Hepatocyte (in vitro differentiated cells): ENCODE data around the gene TSPAN9. TPM values are rescaled to one million over a fixed set of nuclear protein-coding genes. Genes with fewer than 3 reads are reported as not detected.

Experiments
- DNase-seq: peaks from one replicate; pipeline ENCODE4 v3.0.0-alpha.2; 2016; ENCODE audit warnings: low spot score
- H2AFZ ChIP-seq: fragments of 200-600 bp; sonication (generic); 2 replicates; pipeline ENCODE4 v1.6.0; 2016; ENCODE audit warnings: antibody characterized with exemption, mild to moderate bottlenecking
- H3K27ac ChIP-seq: fragments of 200-600 bp; sonication (generic); 2 replicates; pipeline ENCODE4 v1.5.1; 2016; ENCODE audit warnings: mild to moderate bottlenecking
- H3K27me3 ChIP-seq: fragments of 200-600 bp; sonication (generic); 2 replicates; pipeline ENCODE4 v1.6.1; 2016
- H3K36me3 ChIP-seq: fragments of 200-600 bp; sonication (generic); replicated peaks from 2 replicates; pipeline ENCODE4 v1.5.1; 2016; ENCODE audit warnings: low read depth; ENCODE audit not compliant: insufficient read depth
- H3K4me1 ChIP-seq: fragments of 200-600 bp; sonication (generic); 2 replicates; pipeline ENCODE4 v1.5.1; 2016; ENCODE audit warnings: mild to moderate bottlenecking, moderate library complexity; ENCODE audit not compliant: insufficient read depth
- H3K4me2 ChIP-seq: fragments of 200-600 bp; sonication (generic); 2 replicates; pipeline ENCODE4 v1.6.0; 2016
- H3K4me3 ChIP-seq: fragments of 200-600 bp; sonication (generic); 2 replicates; pipeline ENCODE4 v1.5.1; 2016; ENCODE audit warnings: mild to moderate bottlenecking
- H3K79me2 ChIP-seq: fragments of 200-600 bp; sonication (generic); 2 replicates; pipeline ENCODE4 v1.6.0; 2017; ENCODE audit warnings: mild to moderate bottlenecking
- H3K9me2 ChIP-seq: fragments of 200-600 bp; sonication (generic); replicated peaks from 2 replicates; pipeline ENCODE4 v1.6.0; 2017; ENCODE audit warnings: mild to moderate bottlenecking; ENCODE audit not compliant: insufficient read depth
- H3K9me3 ChIP-seq: fragments of 200-600 bp; sonication (generic); 2 replicates; pipeline ENCODE4 v1.5.1; 2016; ENCODE audit warnings: low read depth, mild to moderate bottlenecking
- H4K20me1 ChIP-seq: fragments of 200-600 bp; sonication (generic); 2 replicates; pipeline ENCODE4 v1.6.0; 2016; ENCODE audit warnings: mild to moderate bottlenecking; ENCODE audit not compliant: insufficient read depth, poor library complexity, severe bottlenecking
- EZH2 ChIP-seq: fragments of 200-600 bp; sonication (generic); IDR thresholded peaks from 2 replicates; pipeline ENCODE4 v1.6.1; 2016; ENCODE audit warnings: antibody characterized with exemption, mild to moderate bottlenecking, borderline replicate concordance
- EZH2phosphoT487 ChIP-seq: fragments of 200-600 bp; sonication (generic); IDR thresholded peaks from one replicate; pipeline ENCODE4 v1.6.1; 2018; ENCODE audit warnings: antibody characterized with exemption, mild to moderate bottlenecking, low read depth, moderate library complexity; ENCODE audit not compliant: unreplicated experiment, severe bottlenecking
- WGBS: methylation state at CpG from one replicate; pipeline ENCODE4 v1.1.6; 2016; ENCODE audit warnings: low lambda C conversion rate; ENCODE audit errors: missing lambda C conversion rate; 5-methylcytosine and 5-hydroxymethylcytosine counted together
- polyA plus RNA-seq: library from polyadenylated mRNA; unstranded; fragments of >200 nt; fragmentation: Nextera tagmentation; extraction: Ambion mirVana; gene quantifications from 2 replicates; pipeline ENCODE4 v1.2.1, GENCODE V29; 2016
- total RNA-seq: library from RNA; depleted of rRNA; stranded (reverse); fragments of >200 nt; gene quantifications from 2 replicates; pipeline ENCODE4 v1.2.3, GENCODE V29; 2014
- TF ChIP-seq, protein P1 (sequence below): fragments of 200-600 bp; sonication (generic); IDR thresholded peaks from 2 replicates; pipeline ENCODE4 v1.5.1; 2016; ENCODE audit warnings: antibody characterized with exemption, mild to moderate bottlenecking; ENCODE audit not compliant: poor library complexity

The TSPAN9 gene
- total and polyA plus RNA-seq, 2 experiments from 2014 or later, result 16.6 to 38.6 TPM

DNA sequence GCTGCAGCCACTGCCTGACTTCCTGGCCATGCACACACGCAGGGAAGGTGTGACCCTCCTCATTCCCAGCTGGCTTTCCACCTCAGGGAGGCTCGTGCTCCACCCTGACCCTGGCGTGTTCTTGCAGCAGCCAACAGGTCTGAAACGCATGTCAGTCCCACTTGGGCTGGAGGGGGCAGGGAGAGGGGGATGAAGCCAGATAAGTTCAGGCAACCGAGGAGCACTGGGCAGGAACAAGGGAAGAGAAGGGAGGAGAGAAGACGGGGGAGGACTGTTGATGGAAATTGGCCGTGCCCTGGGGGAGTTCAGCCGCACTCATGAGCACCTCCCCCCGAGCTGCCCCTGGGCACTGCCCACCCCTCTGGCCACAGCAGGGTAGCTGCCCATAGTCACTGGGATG, 231.4 kb downstream of the TSPAN9 start:
- Histone ChIP-seq H3K4me3 (no peak overlapping the region), H3K79me2 (no peaks in the 10 kb centered on the region), H4K20me1 (no peaks in the 10 kb centered on the region), H3K4me1 (peaks cover 5% of the 10 kb centered on the region), H2AFZ (no peak overlapping the region), H3K27ac (no peak overlapping the region), H3K9me2 (no peaks in the 10 kb centered on the region), H3K4me2 (no peak overlapping the region), H3K27me3 (no peaks in the 10 kb centered on the region), H3K9me3 (no peaks in the 10 kb centered on the region), H3K36me3 (no peaks in the 10 kb centered on the region)
- 69% methylated on average over 9 of the region's 9 CpGs for WGBS
- TF ChIP-seq, protein P1, sequence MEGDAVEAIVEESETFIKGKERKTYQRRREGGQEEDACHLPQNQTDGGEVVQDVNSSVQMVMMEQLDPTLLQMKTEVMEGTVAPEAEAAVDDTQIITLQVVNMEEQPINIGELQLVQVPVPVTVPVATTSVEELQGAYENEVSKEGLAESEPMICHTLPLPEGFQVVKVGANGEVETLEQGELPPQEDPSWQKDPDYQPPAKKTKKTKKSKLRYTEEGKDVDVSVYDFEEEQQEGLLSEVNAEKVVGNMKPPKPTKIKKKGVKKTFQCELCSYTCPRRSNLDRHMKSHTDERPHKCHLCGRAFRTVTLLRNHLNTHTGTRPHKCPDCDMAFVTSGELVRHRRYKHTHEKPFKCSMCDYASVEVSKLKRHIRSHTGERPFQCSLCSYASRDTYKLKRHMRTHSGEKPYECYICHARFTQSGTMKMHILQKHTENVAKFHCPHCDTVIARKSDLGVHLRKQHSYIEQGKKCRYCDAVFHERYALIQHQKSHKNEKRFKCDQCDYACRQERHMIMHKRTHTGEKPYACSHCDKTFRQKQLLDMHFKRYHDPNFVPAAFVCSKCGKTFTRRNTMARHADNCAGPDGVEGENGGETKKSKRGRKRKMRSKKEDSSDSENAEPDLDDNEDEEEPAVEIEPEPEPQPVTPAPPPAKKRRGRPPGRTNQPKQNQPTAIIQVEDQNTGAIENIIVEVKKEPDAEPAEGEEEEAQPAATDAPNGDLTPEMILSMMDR, result no peak
- TF ChIP-seq EZH2 (no peak), EZH2phosphoT487 (no peak)
- no peak for DNase-seq

DNA sequence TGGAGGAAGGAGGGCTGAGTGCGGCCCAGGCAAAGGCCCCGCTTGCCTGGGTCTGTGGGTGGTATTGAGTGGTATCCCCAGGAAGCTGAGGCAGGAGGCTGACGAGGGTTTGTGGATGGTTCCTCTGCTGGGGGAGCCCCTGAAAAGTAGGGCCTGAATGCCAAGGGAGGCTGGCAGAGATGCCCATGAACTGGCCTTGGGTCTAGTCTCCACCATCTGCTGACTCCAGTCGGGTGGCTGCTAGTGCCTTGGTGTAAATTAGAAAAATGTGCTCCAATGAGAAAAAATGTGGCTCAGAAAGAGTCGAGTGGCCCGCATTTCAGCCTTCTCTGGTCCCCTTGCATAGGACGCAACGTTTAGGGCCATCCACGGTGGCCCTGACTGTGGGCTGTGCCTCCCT, 232.6 kb downstream of the TSPAN9 start:
- H3K4me3 ChIP-seq, result no peak overlapping the region
- no peak for DNase-seq
- H2AFZ ChIP-seq, result no peak overlapping the region
- H3K9me2 ChIP-seq, result no peaks in the 10 kb centered on the region
- TF ChIP-seq EZH2, result no peak
- TF ChIP-seq EZH2phosphoT487, result no peak
- TF ChIP-seq, protein P1, result no peak
- no peaks in the 10 kb centered on the region for H3K9me3 ChIP-seq
- no peaks in the 10 kb centered on the region for H3K36me3 ChIP-seq
- no peaks in the 10 kb centered on the region for H3K4me1 ChIP-seq
- no peaks in the 10 kb centered on the region for H3K27me3 ChIP-seq
- WGBS, result 89% methylated on average over 9 of the region's 9 CpGs
- no peaks in the 10 kb centered on the region for H4K20me1 ChIP-seq
- no peak overlapping the region for H3K27ac ChIP-seq
- H3K4me2 ChIP-seq, result no peak overlapping the region
- H3K79me2 ChIP-seq, result no peaks in the 10 kb centered on the region

DNA sequence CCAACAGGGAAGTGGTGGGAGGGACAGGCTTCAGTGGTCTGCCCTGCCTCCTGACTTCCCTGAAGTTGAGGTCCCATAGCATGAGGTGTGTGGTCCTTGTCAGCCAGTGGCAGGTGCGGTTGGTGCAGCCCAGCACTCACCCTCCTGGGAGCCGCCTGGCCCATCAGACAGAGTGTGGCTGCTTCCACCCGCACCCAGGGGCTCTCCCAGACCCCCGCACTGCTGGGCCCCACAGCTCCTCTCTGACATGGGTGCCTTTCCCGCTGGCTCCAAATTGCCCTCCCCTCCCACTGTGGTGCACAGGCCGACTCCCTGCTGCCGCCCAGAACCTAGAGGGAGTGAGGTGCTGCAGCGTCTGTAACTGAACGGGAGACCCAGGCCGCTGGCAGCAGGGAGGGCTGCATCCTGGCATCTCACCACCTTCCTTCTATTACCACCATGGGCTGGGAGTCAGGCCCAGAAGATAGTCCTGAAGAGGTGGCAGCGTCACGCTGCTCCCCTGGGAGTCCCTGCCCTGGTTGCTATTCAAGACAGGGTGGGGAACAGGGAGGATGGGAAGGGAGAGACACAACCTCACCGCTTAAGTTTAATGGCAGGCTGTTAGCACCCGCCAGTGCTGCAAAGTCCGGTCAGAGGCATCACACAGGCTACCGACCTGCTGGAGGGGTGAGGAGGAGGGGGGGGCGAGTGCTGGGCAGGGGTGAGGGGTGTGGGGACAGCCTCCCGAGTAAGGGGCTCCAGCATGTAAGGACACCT, 233.3 kb downstream of the TSPAN9 start:
- Histone ChIP-seq H3K79me2 (no peaks in the 10 kb centered on the region), H3K4me1 (no peaks in the 10 kb centered on the region), H3K4me3 (no peak overlapping the region), H2AFZ (no peak overlapping the region), H3K9me2 (no peaks in the 10 kb centered on the region), H3K27ac (no peak overlapping the region), H3K9me3 (no peaks in the 10 kb centered on the region), H4K20me1 (no peaks in the 10 kb centered on the region), H3K27me3 (no peaks in the 10 kb centered on the region), H3K4me2 (no peak overlapping the region), H3K36me3 (no peaks in the 10 kb centered on the region)
- 92% methylated on average over 15 of the region's 18 CpGs for WGBS
- TF ChIP-seq, protein P1, result no peak
- TF ChIP-seq EZH2phosphoT487 (no peak), EZH2 (no peak)
- no peak for DNase-seq
